ENCODE measurements around the gene HOXB4.

GRCh38 chr17:48577330-48577945 is 712 bp downstream of the HOXB4 start:
- TF ChIP-seq POLR2A (IDR thresholded peaks at IDR 0.05) = no peak
- TF ChIP-seq, protein P1, sequence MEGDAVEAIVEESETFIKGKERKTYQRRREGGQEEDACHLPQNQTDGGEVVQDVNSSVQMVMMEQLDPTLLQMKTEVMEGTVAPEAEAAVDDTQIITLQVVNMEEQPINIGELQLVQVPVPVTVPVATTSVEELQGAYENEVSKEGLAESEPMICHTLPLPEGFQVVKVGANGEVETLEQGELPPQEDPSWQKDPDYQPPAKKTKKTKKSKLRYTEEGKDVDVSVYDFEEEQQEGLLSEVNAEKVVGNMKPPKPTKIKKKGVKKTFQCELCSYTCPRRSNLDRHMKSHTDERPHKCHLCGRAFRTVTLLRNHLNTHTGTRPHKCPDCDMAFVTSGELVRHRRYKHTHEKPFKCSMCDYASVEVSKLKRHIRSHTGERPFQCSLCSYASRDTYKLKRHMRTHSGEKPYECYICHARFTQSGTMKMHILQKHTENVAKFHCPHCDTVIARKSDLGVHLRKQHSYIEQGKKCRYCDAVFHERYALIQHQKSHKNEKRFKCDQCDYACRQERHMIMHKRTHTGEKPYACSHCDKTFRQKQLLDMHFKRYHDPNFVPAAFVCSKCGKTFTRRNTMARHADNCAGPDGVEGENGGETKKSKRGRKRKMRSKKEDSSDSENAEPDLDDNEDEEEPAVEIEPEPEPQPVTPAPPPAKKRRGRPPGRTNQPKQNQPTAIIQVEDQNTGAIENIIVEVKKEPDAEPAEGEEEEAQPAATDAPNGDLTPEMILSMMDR (IDR thresholded peaks at IDR 0.05) = no peak

All from Peyer's patch (tissue), 4 donors.